SK-N-SH (cell line): ENCODE measurements around the gene CD160. TPM values are rescaled to one million over a fixed set of nuclear protein-coding genes. Genes with fewer than 3 reads are reported as not detected.
"Not testable (repeated sequence)": the region's sequence is repeated elsewhere in the genome, so short reads cannot be mapped to it uniquely, and the experiment has no call there.

ENCODE experiments used
- CTCF ChIA-PET: fragments of 300-600, 350-600 bp; formaldehyde crosslinking; extraction: SDS; loops from one replicate; lab custom pipeline; 2021; lab: Yijun Ruan, JAX
- POLR2A ChIA-PET: fragments of 350-600 bp; sonication (Branson Sonifier 250); formaldehyde crosslinking; extraction: SDS; loops from one replicate; lab custom pipeline; 2020; ENCODE audit warnings: antibody characterized with exemption, inconsistent platforms; lab: Yijun Ruan, JAX
- DNase-seq: peaks from one replicate; pipeline ENCODE4 v3.0.0; 2012
- H2AFZ ChIP-seq: fragments of 200-600 bp; sonication (generic); 2 replicates; pipeline ENCODE4 v1.8.1; 2016; ENCODE audit warnings: antibody characterized with exemption, mild to moderate bottlenecking, low read depth
- H3F3A ChIP-seq: fragments of 200-600 bp; sonication (generic); replicated peaks from 2 replicates; pipeline ENCODE3; 2016; ENCODE audit warnings: antibody characterized with exemption, mild to moderate bottlenecking; ENCODE audit not compliant: insufficient read depth
- H3K27ac ChIP-seq, 2 experiments: fragments of 200-500 bp in 1 of 2; fragments of 200-600 bp in 1 of 2; sonication (Bioruptor generic) in 1 of 2; sonication (generic), shearing (Covaris generic) in 1 of 2; 2 replicates each; pipeline versions ENCODE4 v1.5.1 to v1.6.1; 2014 to 2016; ENCODE audit warnings: low read depth in 2 of 2, inconsistent platforms in 1 of 2, low read length in 1 of 2, mild to moderate bottlenecking in 1 of 2, mixed read lengths in 1 of 2
- H3K27me3 ChIP-seq: fragments of 200-600 bp; sonication (generic), shearing (Covaris generic); 2 replicates; pipeline ENCODE4 v1.6.1; 2016; ENCODE audit warnings: mixed run types; ENCODE audit not compliant: insufficient read depth
- H3K36me3 ChIP-seq, 2 experiments: fragments of 200-500 bp in 1 of 2; fragments of 200-600 bp in 1 of 2; sonication (Bioruptor generic) in 1 of 2; sonication (generic) in 1 of 2; replicated peaks in 1 of 2; 2 replicates each; pipeline versions ENCODE3 to v1.5.1; 2014 to 2016; ENCODE audit warnings: low read length in 1 of 2, mild to moderate bottlenecking in 1 of 2; ENCODE audit not compliant: insufficient read depth in 2 of 2, control insufficient read depth in 1 of 2
- H3K4me1 ChIP-seq, 2 experiments: fragments of 200-500 bp in 1 of 2; fragments of 200-600 bp in 1 of 2; sonication (Bioruptor generic) in 1 of 2; sonication (generic), shearing (Covaris generic) in 1 of 2; 2 replicates each; pipeline versions ENCODE4 v1.5.1 to v1.6.1; 2014 to 2016; ENCODE audit warnings: low read depth in 1 of 2, low read length in 1 of 2, mixed run types in 1 of 2; ENCODE audit not compliant: insufficient read depth in 2 of 2, control insufficient read depth in 1 of 2
- H3K4me2 ChIP-seq: fragments of 200-600 bp; sonication (generic), shearing (Covaris generic); 2 replicates; pipeline ENCODE4 v1.6.1; 2017; ENCODE audit warnings: mixed run types
- H3K4me3 ChIP-seq, 2 experiments: fragments of 200-500 bp in 1 of 2; fragments of 200-600 bp in 1 of 2; sonication (Bioruptor generic) in 1 of 2; sonication (generic), shearing (Covaris generic) in 1 of 2; 2 replicates each; pipeline versions ENCODE4 v1.5.1 to v1.8.1; 2014 to 2016; ENCODE audit warnings: low read depth in 2 of 2, inconsistent platforms in 1 of 2, low read length in 1 of 2, mild to moderate bottlenecking in 1 of 2, mixed read lengths in 1 of 2, moderate library complexity in 1 of 2
- H3K79me2 ChIP-seq: fragments of 200-600 bp; sonication (generic); 2 replicates; pipeline ENCODE4 v1.8.1; 2017; ENCODE audit warnings: mild to moderate bottlenecking; ENCODE audit not compliant: insufficient read depth
- H3K9ac ChIP-seq: fragments of 200-600 bp; sonication (generic); 2 replicates; pipeline ENCODE4 v1.6.1; 2017; ENCODE audit warnings: mixed run types
- H3K9me2 ChIP-seq: fragments of 200-600 bp; sonication (generic); 2 replicates; pipeline ENCODE4 v1.6.1; 2017; ENCODE audit warnings: mixed run types
- H3K9me3 ChIP-seq: fragments of 200-600 bp; sonication (generic); 2 replicates; pipeline ENCODE4 v1.6.1; 2017; ENCODE audit warnings: mixed run types, mild to moderate bottlenecking, moderate library complexity
- H4K20me1 ChIP-seq: fragments of 200-600 bp; sonication (generic); 2 replicates; pipeline ENCODE4 v1.6.1; 2017; ENCODE audit warnings: mild to moderate bottlenecking, mixed run types; ENCODE audit not compliant: insufficient read depth
- CHD2 ChIP-seq: fragments of 150-350 bp; IDR thresholded peaks from 2 replicates; pipeline ENCODE4 v1.6.1; 2018; ENCODE audit warnings: low read length; ENCODE audit not compliant: partially characterized antibody
- ELF1 ChIP-seq: IDR thresholded peaks from 2 replicates; pipeline ENCODE4 v1.4.0; 2012
- EP300 ChIP-seq, 2 experiments: IDR thresholded peaks; 2 replicates each; pipeline versions ENCODE4 v1.4.0 to v1.6.1; 2012; ENCODE audit warnings: borderline replicate concordance in 1 of 2, low read depth in 1 of 2, low read length in 1 of 2
- FOSL2 ChIP-seq: IDR thresholded peaks from 2 replicates; pipeline ENCODE4 v1.4.0; 2012; ENCODE audit warnings: low read depth, mild to moderate bottlenecking, moderate library complexity, borderline replicate concordance
- FOXJ3 ChIP-seq: sonication (generic); formaldehyde crosslinking; IDR thresholded peaks from 2 replicates; pipeline ENCODE4 v1.5.1; 2020; ENCODE audit warnings: mild to moderate bottlenecking, missing genetic modification reagents
- GABPA ChIP-seq: IDR thresholded peaks from 2 replicates; pipeline ENCODE4 v1.4.0; 2012; ENCODE audit warnings: low read depth, mild to moderate bottlenecking
- IRF3 ChIP-seq: fragments of 150-350 bp; IDR thresholded peaks from 2 replicates; pipeline ENCODE4 v1.6.1; 2016; ENCODE audit warnings: mild to moderate bottlenecking, low read depth, low read length
- MXI1 ChIP-seq: IDR thresholded peaks from 2 replicates; pipeline ENCODE4 v1.6.1; 2012; ENCODE audit warnings: mild to moderate bottlenecking, low read depth, low read length, improper control_type of control experiment
- NFIC ChIP-seq: IDR thresholded peaks from 2 replicates; pipeline ENCODE4 v1.4.0; 2012; ENCODE audit warnings: borderline replicate concordance
- RCOR1 ChIP-seq: fragments of 150-350 bp; IDR thresholded peaks from 2 replicates; pipeline ENCODE4 v1.6.1; 2017; ENCODE audit warnings: antibody characterized with exemption, low read length
- RFX5 ChIP-seq: IDR thresholded peaks from 2 replicates; pipeline ENCODE4 v1.6.1; 2012; ENCODE audit warnings: mild to moderate bottlenecking, improper control_type of control experiment, low read length
- TCF12 ChIP-seq: IDR thresholded peaks from 2 replicates; pipeline ENCODE4 v1.4.0; 2012
- TEAD4 ChIP-seq: IDR thresholded peaks from 2 replicates; pipeline ENCODE4 v1.4.0; 2012; ENCODE audit warnings: mild to moderate bottlenecking, borderline replicate concordance; ENCODE audit not compliant: insufficient read depth
- USF1 ChIP-seq: IDR thresholded peaks from 2 replicates; pipeline ENCODE4 v1.4.0; 2012; ENCODE audit warnings: low read depth, borderline replicate concordance
- ZBTB33 ChIP-seq: IDR thresholded peaks from 2 replicates; pipeline ENCODE4 v1.4.0; 2012; ENCODE audit warnings: low read depth, borderline replicate concordance
- WGBS: methylation state at CpG from one replicate; pipeline ENCODE4 v1.1.6; 2017; ENCODE audit warnings: low lambda C conversion rate; 5-methylcytosine and 5-hydroxymethylcytosine counted together
- polyA plus RNA-seq, 3 experiments: library from polyadenylated mRNA; depleted of rRNA; stranded (reverse); fragments of >200 nt; gene quantifications; 2 replicates each; pipeline ENCODE4 v1.2.3, GENCODE V29; 2012

Gene CD160
- polyA plus RNA-seq, 1 of the 3 experiments (the other 2 are of a cell fraction) = not detected

- Histone ChIP-seq H3K27me3 (no peaks in the 10 kb centered on the region), H3K36me3 (peaks cover 27 to 51% of the 10 kb centered on the region in 2 experiments), H3K4me3 (no peak overlapping the region), H3K79me2 (peaks cover 4% of the 10 kb centered on the region), H2AFZ (no peak overlapping the region), H3K27ac (no peak overlapping the region), H3K9me3 (no peaks in the 10 kb centered on the region; the same call in 1 of the 2 replicates), H3K4me2 (no peak overlapping the region), H3K4me1 (no peaks in the 10 kb centered on the region), H3K9me2 (no peaks in the 10 kb centered on the region), H3F3A (no peaks in the 10 kb centered on the region), H4K20me1 (no peaks in the 10 kb centered on the region)
- ChIA-PET CTCF (interaction anchor here (0.7 to 1.4 kb wide), 4 partner anchors 9 to 132 kb away, joined by 3 to 4 read pairs (median 3); no protein-coding TSS in a partner anchor), POLR2A (no interaction called here)
- WGBS = 60% methylated on average over 1 of the region's 1 CpG
- no peak for DNase-seq
- TF ChIP-seq IRF3 = no peak
- no peak for TF ChIP-seq RCOR1
- no peak for TF ChIP-seq EP300 (IDR thresholded peaks at IDR 0.05; ENCODE audit: borderline replicate concordance in 1 of 2, low read depth in 1 of 2, low read length in 1 of 2)
- TF ChIP-seq ZBTB33 = no peak
- TF ChIP-seq FOSL2 = no peak
- TF ChIP-seq TCF12 = no peak
- TF ChIP-seq GABPA = no peak
- TF ChIP-seq ELF1 = no peak
- no peak for TF ChIP-seq TEAD4
- no peak for TF ChIP-seq FOXJ3 (CRISPR knock-in tag)
- no peak for TF ChIP-seq CHD2
- TF ChIP-seq MXI1 = no peak
- TF ChIP-seq USF1 = no peak
- no peak for TF ChIP-seq RFX5
- TF ChIP-seq NFIC = no peak
- TF ChIP-seq, all 33 proteins: peak for 0
- H3K9ac ChIP-seq = no peak overlapping the region
Observed at GRCh38 chr1:145759721-145760120, 40.4 kb downstream of the CD160 start.

GRCh38 chr1:145760395-145760949, 41.2 kb downstream of the CD160 start:
- POLR2A ChIA-PET, H3K79me2 ChIP-seq, H4K20me1 ChIP-seq, H3K27ac ChIP-seq, H3F3A ChIP-seq, H2AFZ ChIP-seq, H3K4me3 ChIP-seq, H3K9me2 ChIP-seq, H3K4me2 ChIP-seq, H3K9me3 ChIP-seq, H3K9ac ChIP-seq, H3K27me3 ChIP-seq, H3K4me1 ChIP-seq, DNase-seq: not testable (repeated sequence)
- WGBS = 97% methylated on average over 4 of the region's 4 CpGs
- CTCF ChIA-PET = interaction anchor here (0.8 to 1.4 kb wide), 2 partner anchors 17 to 131 kb away, joined by 3 to 4 read pairs; no protein-coding TSS in a partner anchor
- peaks cover 28 to 48% of the 10 kb centered on the region in 2 experiments for H3K36me3 ChIP-seq

GRCh38 chr1:145761498-145761897, 42.2 kb downstream of the CD160 start:
- peaks cover 31 to 48% of the 10 kb centered on the region in 2 experiments for H3K36me3 ChIP-seq
- H3K27ac ChIP-seq, H3F3A ChIP-seq, H3K79me2 ChIP-seq, H3K9ac ChIP-seq, H3K4me1 ChIP-seq, H4K20me1 ChIP-seq, H3K27me3 ChIP-seq, H3K4me3 ChIP-seq, H2AFZ ChIP-seq, POLR2A ChIA-PET, H3K9me3 ChIP-seq, DNase-seq, H3K9me2 ChIP-seq, CTCF ChIA-PET, H3K4me2 ChIP-seq: not testable (repeated sequence)
- WGBS = 99% methylated on average over 11 of the region's 11 CpGs
